Non-pigmented ciliary epithelial cell (primary cell): Measurements from ENCODE around the gene SH3BP2.
"Not testable (repeated sequence)": the region's sequence is repeated elsewhere in the genome, so short reads cannot be mapped to it uniquely, and the experiment has no call there.

Source experiments
- DNase-seq: peaks from one replicate; pipeline ENCODE4 v3.0.0-alpha.2; 2010; ENCODE audit warnings: low read depth

SH3BP2 gene

DNA sequence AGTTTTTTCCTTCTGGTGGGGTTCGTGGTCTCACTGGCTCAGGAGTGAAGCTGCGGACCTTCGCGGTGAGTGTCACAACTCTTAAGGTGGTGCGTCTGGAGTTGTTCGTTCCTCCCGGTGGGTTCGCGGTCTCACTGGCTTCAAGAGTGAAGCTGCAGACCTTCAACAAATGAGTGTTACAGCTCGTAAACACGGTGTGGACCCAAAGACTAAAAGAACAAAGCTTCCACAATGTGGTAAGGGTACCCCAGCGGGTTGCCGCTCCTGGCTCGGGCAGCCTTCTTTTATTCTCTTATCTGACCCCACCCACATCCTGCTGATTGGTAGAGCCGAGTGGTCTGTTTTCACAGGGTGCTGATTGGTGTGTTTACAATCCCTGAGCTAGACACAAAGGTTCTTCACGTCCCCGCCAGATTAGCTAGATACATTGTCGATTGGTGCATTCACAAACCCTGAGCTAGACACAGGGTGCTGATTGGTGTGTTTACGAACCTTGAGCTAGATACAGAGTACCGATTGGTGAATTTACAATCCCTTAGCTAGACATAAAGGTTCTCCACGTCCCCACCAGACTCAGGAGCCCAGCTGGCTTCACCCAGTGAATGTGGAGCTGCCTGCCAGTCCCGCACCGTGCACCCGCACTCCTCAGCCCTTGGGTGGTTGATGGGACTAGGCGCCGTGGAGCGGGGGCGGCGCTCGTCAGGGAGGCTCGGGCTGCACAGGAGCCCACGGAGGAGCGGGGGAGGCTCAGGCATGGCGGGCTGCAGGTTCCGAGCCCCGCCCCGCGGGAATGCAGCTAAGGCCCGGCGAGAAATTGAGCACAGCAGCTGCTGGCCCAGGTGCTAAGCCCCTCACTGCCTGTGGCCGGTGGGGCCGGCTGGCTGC, 30.2 kb upstream of the SH3BP2 start:
- DNase-seq, result not testable (repeated sequence)

GRCh38 chr4:2763511-2763967, 29.3 kb upstream of the SH3BP2 start:
- no peak for DNase-seq

DNA sequence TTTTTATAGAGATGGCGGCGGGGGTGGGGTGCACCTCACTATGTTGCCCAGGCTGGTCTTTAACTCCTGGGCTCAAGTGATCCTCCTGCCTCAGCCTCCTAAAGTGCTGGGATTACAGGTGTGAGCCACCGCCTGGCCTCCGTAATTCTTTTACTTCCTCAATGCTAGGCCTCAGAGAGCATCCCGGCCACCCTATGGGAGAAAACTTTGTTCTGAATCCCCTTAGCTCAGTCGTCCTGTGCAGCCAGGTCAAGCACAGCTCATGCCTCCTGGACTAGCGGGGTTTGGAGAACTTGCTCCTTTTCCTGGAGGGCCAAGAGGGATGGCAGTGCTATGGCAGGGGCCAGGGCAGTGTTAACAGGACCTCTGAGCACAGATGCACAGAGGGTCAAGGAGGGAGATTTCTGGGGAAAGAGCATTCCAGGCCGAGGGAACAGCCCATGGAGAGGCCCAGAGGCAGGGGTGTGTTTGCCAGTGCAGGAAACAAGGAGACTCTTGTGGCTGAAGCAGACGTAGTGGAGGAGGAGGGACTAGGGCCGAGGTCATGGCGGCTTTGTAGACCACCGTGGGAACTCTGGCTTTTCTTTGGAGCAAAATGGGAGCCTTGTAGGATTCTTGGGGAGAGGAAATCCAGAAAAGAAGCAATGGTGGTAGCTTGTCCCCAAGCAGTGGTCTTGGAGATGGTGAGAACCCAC, 26.9 kb upstream of the SH3BP2 start:
- DNase-seq, result no peak

DNA sequence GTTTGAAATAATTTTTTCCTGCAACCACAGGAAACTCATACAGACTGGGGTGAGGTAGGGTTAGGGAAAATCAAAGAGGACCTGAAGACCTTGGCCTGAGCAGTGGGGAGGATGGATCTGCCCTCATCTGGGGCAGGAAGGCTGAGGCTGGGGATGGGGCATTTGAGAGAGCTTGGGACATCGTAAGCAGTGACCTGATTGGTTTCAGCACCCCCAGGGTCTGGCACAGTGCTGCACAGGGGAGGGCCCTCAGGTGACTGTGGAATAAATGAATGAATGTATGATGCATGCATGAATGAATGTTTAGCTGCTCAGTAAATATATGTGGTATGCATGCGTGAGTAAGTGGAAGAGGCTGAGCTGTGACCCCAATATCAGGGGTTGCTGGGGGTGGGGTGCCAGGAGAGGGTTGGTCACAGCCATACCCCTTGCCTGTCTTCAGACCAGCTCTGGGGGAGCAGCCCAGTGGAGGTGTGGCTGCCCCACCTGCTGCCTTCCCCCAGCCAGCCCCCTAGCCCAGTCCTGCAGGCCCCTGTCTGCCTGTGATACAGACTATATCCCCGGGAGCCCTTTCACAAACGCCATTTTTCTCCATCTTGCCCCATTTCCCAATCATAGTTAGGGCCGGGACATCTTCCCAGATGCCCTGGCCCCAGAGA, 25.7 kb upstream of the SH3BP2 start:
- no peak for DNase-seq

GRCh38 chr4:2767705-2768074, 25.2 kb upstream of the SH3BP2 start:
- DNase-seq, result no peak

DNA sequence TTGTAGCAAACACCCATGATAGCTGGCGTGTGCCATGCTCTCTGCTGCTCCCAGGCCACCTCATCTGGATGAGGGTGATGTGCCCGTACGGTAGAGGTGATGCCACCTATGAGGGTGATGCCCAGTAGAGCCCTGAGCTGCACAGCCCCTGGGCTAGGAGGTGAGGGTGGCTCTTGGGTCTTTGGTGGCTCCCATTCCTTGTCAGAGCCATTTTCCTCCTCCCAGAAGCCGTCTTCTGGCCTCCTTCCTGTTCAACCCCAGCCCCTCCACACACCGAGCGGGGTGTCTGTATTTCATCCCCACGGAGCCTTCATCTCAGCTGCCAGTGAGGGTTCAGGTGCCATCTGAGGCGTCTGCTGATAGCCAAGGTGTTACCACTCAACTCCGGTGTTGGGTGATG, 24.8 kb upstream of the SH3BP2 start:
- no peak for DNase-seq

- no peak for DNase-seq
These were observed 24.0 kb upstream of the SH3BP2 start for GRCh38 chr4:2768921-2769336.

- DNase-seq, result no peak
These were observed 21.6 kb upstream of the SH3BP2 start for GRCh38 chr4:2771264-2771663.

DNA sequence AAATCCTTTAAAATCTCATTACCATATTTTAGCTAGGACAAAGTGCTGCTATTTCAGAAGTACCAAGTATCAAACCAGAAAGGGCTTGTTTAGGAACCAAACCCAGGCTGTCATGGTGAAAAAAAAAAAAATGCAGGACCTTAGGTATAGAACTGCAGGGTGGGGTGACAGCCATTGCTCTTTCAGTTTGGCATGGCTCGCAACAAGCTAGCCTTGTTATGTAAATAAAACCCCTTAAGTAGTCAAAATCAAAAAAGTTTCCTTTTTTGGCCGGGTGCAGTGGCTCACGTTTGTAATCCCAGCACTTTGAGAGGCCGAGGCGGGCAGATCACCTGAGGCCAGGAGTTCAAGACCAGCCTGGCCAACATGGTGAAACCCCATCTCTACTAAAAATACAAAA, 12.2 kb upstream of the SH3BP2 start:
- DNase-seq, result not testable (repeated sequence)

DNA sequence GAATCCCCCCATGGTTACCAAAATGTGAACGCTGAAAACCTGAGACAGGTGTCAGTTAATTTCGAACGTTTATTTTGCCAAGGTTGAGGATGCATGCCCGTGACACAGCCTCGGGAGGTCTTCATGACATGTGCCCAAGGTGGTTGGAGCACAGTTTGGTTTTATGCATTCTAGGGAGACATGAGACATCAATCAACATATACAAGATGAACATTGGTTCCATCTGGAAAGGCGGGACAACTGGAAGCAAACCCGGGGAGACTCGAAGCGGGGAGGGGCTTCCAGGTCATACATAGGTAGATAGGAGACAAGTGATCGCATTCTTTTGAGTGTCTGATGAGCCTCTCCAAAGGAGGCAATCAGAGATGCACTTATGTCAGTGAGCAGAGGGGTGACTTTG, 11.0 kb upstream of the SH3BP2 start:
- no peak for DNase-seq

GRCh38 chr4:2783790-2784189, 9.1 kb upstream of the SH3BP2 start:
- DNase-seq, result no peak

DNA sequence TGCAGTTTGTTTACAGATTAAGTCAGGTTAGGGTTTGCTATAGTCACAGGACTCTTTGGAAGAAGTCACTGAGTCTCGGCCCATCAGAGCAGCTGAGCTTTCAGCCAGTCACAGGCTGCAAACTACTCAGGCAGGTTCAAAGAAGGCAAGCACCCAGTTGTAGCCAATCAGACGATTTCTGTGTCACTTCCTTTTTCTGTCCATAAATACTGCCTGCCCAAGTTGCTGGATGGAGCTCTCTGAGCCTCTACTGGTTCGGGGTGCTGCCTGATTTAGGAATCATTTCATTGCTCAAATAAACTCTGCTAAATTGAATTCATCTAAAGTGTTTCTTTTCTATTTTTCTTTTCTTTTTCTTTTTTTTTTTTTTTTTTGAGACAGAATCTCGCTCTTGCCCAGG, 7.3 kb upstream of the SH3BP2 start:
- DNase-seq, result no peak

DNA sequence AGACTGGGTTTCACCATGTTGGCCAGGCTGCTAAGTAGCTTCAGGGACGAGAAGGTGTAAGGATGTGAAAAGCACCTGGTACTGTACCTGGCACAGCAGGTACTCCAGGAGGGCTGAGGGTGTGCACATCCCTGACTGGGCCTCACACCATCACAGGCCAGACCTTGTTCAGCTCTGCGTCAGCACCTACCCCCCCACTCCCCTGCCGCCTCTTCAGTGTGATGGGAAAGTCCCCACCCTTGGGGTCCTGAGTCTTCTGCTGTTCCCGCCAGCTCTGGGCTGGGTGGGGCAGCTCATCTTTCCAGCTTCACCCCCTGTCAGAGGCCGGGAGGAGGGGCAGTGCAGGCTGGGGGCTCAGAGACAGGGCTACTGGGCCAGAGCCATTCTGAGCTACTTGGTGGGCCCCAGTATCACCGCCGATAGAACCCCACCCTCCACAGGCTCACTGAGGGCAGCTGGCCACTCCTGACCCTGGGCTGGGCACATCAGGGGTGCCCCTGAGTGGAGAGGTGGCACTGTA, 6.7 kb upstream of the SH3BP2 start:
- no peak for DNase-seq

- no peak for DNase-seq
These were observed 6.1 kb upstream of the SH3BP2 start for GRCh38 chr4:2786794-2787229.

DNA sequence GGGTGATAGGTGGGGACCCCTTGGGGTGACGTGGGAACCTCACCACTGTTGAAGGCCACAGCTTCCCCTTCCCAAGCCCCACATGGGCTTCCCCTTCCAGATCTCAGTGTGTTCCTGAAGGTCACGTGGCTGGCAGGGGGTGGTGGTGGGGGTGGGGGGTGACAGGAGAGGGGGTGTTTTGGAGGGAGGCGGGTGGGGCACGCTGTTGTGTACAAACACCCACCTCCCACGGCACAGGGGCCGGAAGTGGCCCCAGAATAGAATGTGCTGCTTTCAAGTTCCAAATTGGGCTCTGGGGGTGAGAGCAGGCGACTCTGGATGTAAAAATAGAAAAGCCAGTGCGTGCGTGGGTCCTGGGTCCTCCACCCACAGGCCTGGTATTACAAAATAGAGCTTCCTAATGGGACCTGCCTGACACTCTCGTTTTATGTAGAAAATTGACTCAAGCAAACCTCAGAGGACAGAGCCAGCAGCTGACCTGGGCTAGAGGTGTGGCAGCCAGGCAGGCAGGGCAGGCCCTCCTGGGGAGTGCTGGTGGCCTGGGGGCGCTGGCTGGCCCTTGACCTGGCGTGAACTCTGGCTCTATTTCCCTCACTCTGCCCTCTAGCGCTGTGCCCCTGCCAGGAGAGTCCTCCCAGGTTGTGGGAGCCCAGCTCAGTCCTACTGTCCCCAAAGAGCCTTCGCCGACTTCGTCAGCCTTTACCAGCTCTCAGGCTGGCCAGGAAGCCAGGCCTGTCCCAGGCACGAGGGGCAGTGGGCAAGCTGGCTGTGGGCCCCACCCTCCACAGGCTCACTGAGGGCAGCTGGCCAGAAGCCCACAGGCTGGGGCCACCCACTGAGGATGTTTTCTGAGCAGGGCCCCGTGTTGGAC, 5.4 kb upstream of the SH3BP2 start:
- DNase-seq, result no peak

DNA sequence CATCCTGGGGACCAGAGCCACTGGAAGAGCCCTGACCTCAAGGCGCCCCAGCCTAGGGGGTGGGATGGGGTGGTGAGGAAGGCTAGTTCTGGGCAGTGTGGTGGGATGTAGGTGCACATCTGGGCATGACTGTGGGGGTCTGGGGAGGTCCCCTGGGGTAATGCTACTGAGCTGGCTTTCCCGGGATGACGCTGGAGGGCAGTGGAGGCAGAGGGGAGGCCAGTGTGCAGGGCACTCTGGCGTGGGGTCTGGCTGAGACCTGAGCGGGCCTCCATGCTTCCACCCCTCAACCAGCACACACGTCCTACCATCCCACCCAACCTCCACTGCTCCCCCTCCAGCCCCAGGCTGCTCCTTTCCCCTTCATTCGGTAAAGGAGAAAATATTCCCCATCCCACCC, 4.8 kb upstream of the SH3BP2 start:
- no peak for DNase-seq

DNA sequence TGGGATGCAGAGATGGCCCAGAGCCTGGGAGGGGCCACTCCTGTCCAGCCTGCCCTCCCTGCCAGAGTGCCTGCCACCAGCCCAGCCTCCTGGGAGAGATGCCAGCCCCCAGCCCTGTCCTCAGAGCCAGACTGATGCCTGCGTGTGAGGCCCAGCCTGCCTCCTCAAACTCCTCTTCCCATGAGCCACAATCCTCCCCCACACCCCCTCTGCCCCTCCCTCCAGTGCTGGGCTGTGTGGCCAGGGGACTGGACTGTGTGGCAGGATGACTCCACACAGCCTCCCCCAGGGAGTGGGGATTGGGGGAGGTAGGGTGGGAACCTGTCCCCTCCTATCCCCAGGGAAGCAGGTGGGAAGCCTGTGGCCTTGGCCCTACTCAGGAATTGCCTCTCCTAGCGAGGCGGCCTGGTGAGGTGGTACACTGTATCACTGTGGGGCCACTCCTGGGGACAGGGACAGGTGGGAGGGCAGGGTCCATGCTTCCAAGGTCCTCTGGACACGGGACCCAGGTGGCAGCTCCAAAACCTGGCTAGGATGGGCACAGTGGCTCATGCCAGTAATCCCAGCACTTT, 4.3 kb upstream of the SH3BP2 start:
- DNase-seq, result no peak

GRCh38 chr4:2789351-2789750, 3.5 kb upstream of the SH3BP2 start:
- no peak for DNase-seq

DNA sequence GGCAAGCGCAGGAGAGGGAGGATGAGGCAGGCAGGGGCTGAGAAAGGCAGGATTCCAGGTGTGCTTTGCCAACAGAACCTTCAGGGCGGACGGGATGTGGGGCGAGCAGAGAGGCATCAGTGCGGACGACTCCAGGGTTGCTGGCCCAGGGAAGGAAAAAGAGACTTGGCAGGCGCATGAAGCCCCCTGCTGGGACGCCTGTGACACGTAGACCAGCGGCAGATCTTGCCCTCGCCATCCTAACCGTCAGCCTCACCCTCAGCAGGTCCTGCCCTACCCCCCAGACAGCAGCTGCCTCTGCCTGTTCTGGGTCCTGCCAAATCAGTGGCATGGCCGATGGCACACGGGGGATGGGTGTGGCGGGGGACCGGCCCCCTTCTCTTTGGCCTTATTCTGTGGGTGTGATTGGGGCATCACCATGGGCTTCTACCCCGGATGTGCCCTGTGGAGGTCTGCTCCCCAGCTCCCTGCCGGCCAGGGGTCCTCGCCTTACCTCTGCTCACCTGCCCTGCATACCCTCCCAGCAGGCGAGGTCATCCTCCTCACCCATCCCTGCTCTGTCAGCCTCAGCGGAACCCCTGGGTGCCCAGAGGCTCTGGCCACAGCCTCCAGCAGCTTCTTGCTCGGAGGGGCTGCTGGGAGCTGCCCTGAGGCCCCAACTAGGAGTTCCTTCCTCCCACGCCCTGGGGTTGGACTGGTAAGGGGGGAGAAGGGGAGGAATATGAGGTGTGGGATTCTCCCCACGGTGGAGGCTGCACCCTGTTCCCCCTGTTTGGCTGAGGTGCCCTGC, 2.9 kb upstream of the SH3BP2 start:
- no peak for DNase-seq
